ENCODE data around the gene RPS6KB2. TPM values are rescaled to one million over a fixed set of nuclear protein-coding genes. Genes with fewer than 3 reads are reported as not detected.

RPS6KB2 gene
- total RNA-seq, 3 donors from 2014 or later (not counting 1 experiment from before 2014, with no cell fraction given): 81.0 to 89.6 (median 84.6) TPM

GRCh38 chr11:67455054-67455453 lies 26.8 kb downstream of the RPS6KB2 start, which contains the start of gene CABP4:
CABP4 (plus strand) TSS chr11:67455354; CDS start chr11:67455424, 70 bp downstream.
- intact Hi-C loops (cut with micrococcal nuclease): no loop called here
- H3K27ac ChIP-seq (ENCODE audit: low read length): no peak within 1 kb of the TSS
- DNase-seq: no peak
- H3K36me3 ChIP-seq (ENCODE audit: control insufficient read depth, insufficient read depth, low read length): no peaks in the 10 kb centered on the region
- H3K4me3 ChIP-seq (ENCODE audit: low read length): no peak within 1 kb of the TSS
- Mint-ChIP-seq H3K9me3 (no peaks in the 10 kb centered on the region), H3K27ac (no peak within 1 kb of the TSS), H3K36me3 (no peaks in the 10 kb centered on the region), H3K27me3 (ENCODE audit: low read depth in 2 of 2) (peaks cover 0 to 9% of the 10 kb centered on the region in 2 donors), H3K4me1 (peaks cover 0 to 12% of the 10 kb centered on the region in 2 donors), H3K4me3 (no peak within 1 kb of the TSS)
- WGBS (ENCODE audit: insufficient coverage): 90% methylated on average over 3 of the region's 3 CpGs
- no peaks in the 10 kb centered on the region for H3K9me3 ChIP-seq (ENCODE audit: control insufficient read depth, insufficient read depth, low read length)
- no peaks in the 10 kb centered on the region for H3K27me3 ChIP-seq (ENCODE audit: control insufficient read depth, insufficient read depth, low read length)
- no peak for TF ChIP-seq CTCF (IDR thresholded peaks at IDR 0.05)
- no peak for ATAC-seq
- peaks cover 25% of the 10 kb centered on the region for H3K4me1 ChIP-seq (ENCODE audit: control insufficient read depth, insufficient read depth, low read length)

DNA sequence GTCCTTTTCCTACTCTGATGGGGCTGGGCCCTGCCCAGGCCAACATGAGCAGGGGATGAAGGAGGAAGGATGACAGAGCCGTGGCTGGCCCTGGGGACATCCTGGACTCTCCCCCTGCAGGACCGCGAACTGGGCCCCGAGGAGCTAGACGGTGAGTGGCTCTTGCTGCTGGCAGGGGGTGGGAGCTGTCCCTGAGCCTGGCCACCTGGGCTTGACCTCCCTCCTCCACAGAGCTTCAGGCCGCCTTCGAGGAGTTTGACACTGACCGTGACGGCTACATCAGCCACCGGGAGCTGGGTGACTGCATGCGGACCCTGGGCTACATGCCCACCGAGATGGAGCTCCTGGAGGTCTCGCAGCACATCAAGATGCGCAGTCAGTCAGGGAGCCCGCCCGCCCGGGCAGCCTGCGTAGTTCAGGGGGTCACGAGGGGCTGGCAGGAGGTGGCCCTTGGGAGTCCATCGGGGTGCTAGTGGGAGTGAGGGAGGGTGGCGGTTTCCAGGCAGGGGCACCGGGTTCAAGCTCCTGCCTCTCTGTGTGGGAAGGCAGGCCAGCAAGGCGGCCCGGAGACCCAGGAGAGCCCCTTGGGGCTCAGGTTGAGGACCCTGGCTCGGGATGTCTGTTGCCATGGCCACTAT lies 27.9 kb downstream of the RPS6KB2 start:
- ATAC-seq (no peak), DNase-seq (no peak)
- no peaks in the 10 kb centered on the region for H3K36me3 Mint-ChIP-seq
- H3K4me1 Mint-ChIP-seq: peaks cover 0 to 10% of the 10 kb centered on the region in 2 donors
- intact Hi-C loops (cut with micrococcal nuclease): no loop called here
- H3K27me3 Mint-ChIP-seq (ENCODE audit: low read depth in 2 of 2): peaks cover 0 to 9% of the 10 kb centered on the region in 2 donors
- Histone ChIP-seq H3K27ac (ENCODE audit: low read length) (no peak overlapping the region), H3K36me3 (ENCODE audit: control insufficient read depth, insufficient read depth, low read length) (no peaks in the 10 kb centered on the region), H3K4me3 (ENCODE audit: low read length) (no peak overlapping the region), H3K27me3 (ENCODE audit: control insufficient read depth, insufficient read depth, low read length) (no peaks in the 10 kb centered on the region), H3K4me1 (ENCODE audit: control insufficient read depth, insufficient read depth, low read length) (peaks cover 14% of the 10 kb centered on the region), H3K9me3 (ENCODE audit: control insufficient read depth, insufficient read depth, low read length) (no peaks in the 10 kb centered on the region)
- H3K9me3 Mint-ChIP-seq: no peaks in the 10 kb centered on the region
- TF ChIP-seq CTCF (IDR thresholded peaks at IDR 0.05): no peak
- H3K4me3 Mint-ChIP-seq: no peak overlapping the region
- no peak overlapping the region for H3K27ac Mint-ChIP-seq
- WGBS (ENCODE audit: insufficient coverage): 94% methylated on average over 25 of the region's 25 CpGs

GRCh38 chr11:67457453-67457852 lies 29.2 kb downstream of the RPS6KB2 start:
- Histone ChIP-seq H3K4me3 (ENCODE audit: low read length) (no peak overlapping the region), H3K4me1 (ENCODE audit: control insufficient read depth, insufficient read depth, low read length) (peaks cover 10% of the 10 kb centered on the region), H3K27me3 (ENCODE audit: control insufficient read depth, insufficient read depth, low read length) (no peaks in the 10 kb centered on the region), H3K9me3 (ENCODE audit: control insufficient read depth, insufficient read depth, low read length) (no peaks in the 10 kb centered on the region), H3K27ac (ENCODE audit: low read length) (no peak overlapping the region), H3K36me3 (ENCODE audit: control insufficient read depth, insufficient read depth, low read length) (no peaks in the 10 kb centered on the region)
- ATAC-seq: no peak
- Mint-ChIP-seq H3K4me1 (peaks cover 0 to 5% of the 10 kb centered on the region in 2 donors), H3K9me3 (no peaks in the 10 kb centered on the region), H3K36me3 (no peaks in the 10 kb centered on the region), H3K4me3 (no peak overlapping the region), H3K27ac (no peak overlapping the region), H3K27me3 (ENCODE audit: low read depth in 2 of 2) (peaks cover 0 to 3% of the 10 kb centered on the region in 2 donors)
- intact Hi-C loops (cut with micrococcal nuclease): no loop called here
- TF ChIP-seq CTCF (IDR thresholded peaks at IDR 0.05): no peak
- WGBS (ENCODE audit: insufficient coverage): 93% methylated on average over 12 of the region's 12 CpGs
- DNase-seq: no peak

GRCh38 chr11:67458266-67458665 lies 30.0 kb downstream of the RPS6KB2 start:
- Histone ChIP-seq H3K4me3 (ENCODE audit: low read length) (no peak overlapping the region), H3K27ac (ENCODE audit: low read length) (no peak overlapping the region), H3K4me1 (ENCODE audit: control insufficient read depth, insufficient read depth, low read length) (peaks cover 10% of the 10 kb centered on the region), H3K36me3 (ENCODE audit: control insufficient read depth, insufficient read depth, low read length) (no peaks in the 10 kb centered on the region), H3K9me3 (ENCODE audit: control insufficient read depth, insufficient read depth, low read length) (no peaks in the 10 kb centered on the region), H3K27me3 (ENCODE audit: control insufficient read depth, insufficient read depth, low read length) (no peaks in the 10 kb centered on the region)
- ATAC-seq: no peak
- intact Hi-C loops (cut with micrococcal nuclease): no loop called here
- 96% methylated on average over 19 of the region's 19 CpGs for WGBS (ENCODE audit: insufficient coverage)
- H3K4me1 Mint-ChIP-seq: peaks cover 0 to 5% of the 10 kb centered on the region in 2 donors
- peaks cover 0 to 3% of the 10 kb centered on the region in 2 donors for H3K27me3 Mint-ChIP-seq (ENCODE audit: low read depth in 2 of 2)
- no peak overlapping the region for H3K27ac Mint-ChIP-seq
- no peak for DNase-seq
- H3K36me3 Mint-ChIP-seq: no peaks in the 10 kb centered on the region
- TF ChIP-seq CTCF (IDR thresholded peaks at IDR 0.05): no peak
- no peaks in the 10 kb centered on the region for H3K9me3 Mint-ChIP-seq
- no peak overlapping the region for H3K4me3 Mint-ChIP-seq
